ENCODE results near the gene COIL. TPM values are rescaled to one million over a fixed set of nuclear protein-coding genes. Genes with fewer than 3 reads are reported as not detected.
"Not testable (repeated sequence)": the region's sequence is repeated elsewhere in the genome, so short reads cannot be mapped to it uniquely, and the experiment has no call there.

Gene COIL
- polyA plus RNA-seq (ENCODE audit: insufficient read length in 4 of 4), result 10 to 100 TPM; 28.1 to 34.4 (median 31.2) TPM

DNA sequence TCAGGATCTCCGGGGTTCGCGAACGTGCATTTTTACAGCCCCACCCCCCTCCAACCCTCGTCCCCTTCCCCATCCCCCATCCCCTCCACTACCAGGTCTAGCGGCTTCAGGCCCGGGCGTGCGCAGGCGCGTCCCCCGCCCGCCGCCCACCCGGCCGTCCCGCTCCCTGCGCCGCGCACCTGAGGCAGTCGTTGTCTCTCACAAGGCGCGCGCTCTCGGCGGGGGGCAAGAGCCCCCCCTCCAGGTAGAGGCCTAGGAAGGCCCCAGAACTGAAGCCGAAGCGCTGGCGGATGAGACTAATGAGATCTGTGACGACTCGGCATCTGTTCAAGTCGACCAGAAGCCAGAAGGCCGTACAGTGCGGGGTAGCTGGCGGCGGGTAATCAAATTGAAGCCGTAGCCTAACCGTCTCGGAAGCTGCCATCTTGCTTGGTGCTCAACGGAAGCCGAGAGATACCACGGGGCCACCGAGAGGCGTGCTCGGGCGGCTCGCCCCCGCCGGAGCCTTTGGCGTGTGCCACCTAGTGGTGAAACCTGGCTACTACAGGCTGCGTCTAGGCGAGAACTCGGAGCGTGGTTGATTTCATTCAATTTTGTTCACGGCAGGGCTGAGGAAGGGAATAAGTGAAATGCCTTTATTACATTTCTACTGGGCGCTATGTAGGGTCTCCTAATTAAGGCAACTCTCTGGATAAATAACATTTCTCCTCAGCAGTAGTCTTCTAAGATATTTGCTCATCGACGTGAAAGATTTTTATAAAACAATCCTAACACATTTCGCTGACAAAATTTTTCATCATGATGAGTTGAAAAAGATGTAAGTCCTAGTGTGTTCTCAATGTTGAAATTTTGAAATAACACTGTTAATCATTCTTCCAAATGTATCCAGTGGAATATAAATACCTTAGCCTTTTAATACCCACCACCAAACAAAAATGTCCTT, at the start of gene COIL:
TSS of gene COIL (minus strand) at position 455 of the 943 bp plus-strand sequence. CDS start at position 424, 31 bp downstream.
- peak; percentile 84 to 89 (median 84) for DNase-seq (ENCODE audit: low read depth in 4 of 4, low spot score in 2 of 4)

DNA sequence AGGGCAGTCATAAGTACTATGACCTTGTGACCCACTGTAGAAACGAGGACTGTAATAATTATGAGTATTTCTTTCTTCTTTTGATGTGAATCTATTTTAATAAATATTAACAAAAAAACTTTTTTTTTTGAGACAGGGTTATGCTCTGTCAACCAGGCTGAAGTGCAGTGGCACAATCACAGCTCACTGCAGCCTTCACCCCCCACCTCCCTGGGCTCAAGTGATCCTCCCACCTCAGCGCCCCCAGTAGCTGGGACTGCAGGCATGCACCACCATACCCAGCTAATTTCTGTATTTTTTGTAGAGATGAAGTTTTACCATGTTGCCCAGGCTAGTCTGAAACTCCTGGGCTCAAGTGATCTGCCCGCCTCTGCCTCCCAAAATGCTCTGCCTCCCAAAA, 49.6 kb upstream of the COIL start:
- no peak for DNase-seq (ENCODE audit: low read depth in 4 of 4, low spot score in 2 of 4)

DNA sequence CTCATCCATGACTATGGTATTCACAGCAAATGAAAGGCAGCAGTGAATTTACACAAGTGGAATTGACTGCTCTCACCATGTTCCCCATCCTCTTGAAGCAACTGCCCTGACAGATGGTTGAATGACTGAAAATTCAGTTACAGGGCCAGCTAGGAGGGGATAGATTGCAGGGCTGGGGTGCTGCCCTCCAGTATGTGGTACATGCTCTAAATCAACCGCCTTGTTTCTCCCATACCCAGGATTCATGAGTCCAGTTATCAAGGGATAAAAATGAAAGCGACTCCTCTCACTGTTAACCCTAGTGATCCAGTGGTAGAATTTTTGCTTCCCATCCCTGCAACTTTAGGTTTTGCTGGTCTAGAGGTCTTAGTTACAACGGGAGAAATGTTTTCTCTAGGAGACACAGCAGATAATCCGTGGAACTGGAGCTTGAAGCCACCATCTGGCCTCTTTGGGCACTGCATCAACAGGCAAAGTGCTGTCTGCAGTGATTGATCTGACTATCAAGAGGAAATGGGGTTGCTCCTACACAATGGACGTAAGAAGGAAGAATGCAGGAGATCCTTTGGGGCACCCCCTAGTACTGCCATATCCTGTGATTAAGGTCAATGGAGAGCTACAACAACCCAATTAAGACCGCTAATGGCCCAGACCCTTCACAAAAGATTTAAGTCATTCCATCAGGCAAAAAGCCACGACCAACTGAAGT, 49.0 kb upstream of the COIL start:
- DNase-seq (ENCODE audit: low read depth in 4 of 4, low spot score in 2 of 4), result no peak

DNA sequence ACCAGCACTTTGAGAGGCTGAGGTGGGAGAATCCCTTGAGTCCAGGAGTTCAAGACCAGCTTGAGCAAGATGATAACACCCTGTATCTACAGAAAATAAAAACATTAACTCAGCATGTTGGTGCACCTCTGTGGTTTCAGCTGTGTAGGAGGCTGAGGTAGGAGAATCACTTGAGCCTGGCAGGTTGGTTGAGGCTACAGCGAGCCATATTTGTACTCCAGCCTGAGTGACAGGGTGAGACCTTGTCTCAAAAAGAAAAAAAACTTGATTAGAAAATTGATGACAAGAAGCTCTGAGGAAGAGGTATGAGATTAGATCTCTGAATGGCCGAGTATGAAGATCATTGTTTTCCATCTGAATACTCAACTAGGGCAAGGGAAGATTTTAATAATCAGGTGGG, 48.1 kb upstream of the COIL start:
- DNase-seq (ENCODE audit: low read depth in 4 of 4, low spot score in 2 of 4), result no peak

GRCh38 chr17:57006040-57006439, 45.2 kb upstream of the COIL start:
- DNase-seq (ENCODE audit: low read depth in 4 of 4, low spot score in 2 of 4), result no peak

- no peak for DNase-seq (ENCODE audit: low read depth in 4 of 4, low spot score in 2 of 4)
These were observed 44.2 kb upstream of the COIL start for GRCh38 chr17:57004944-57005579.

- DNase-seq (ENCODE audit: low read depth in 4 of 4, low spot score in 2 of 4), result no peak
These were observed 42.1 kb upstream of the COIL start for GRCh38 chr17:57002904-57003303.

- DNase-seq (ENCODE audit: low read depth in 4 of 4, low spot score in 2 of 4), result no peak
These were observed 40.7 kb upstream of the COIL start for GRCh38 chr17:57001541-57001940.

GRCh38 chr17:56997313-56997712, 36.5 kb upstream of the COIL start:
- no peak for DNase-seq (ENCODE audit: low read depth in 4 of 4, low spot score in 2 of 4)

GRCh38 chr17:56995766-56996165, 34.9 kb upstream of the COIL start:
- no peak for DNase-seq (ENCODE audit: low read depth in 4 of 4, low spot score in 2 of 4)

GRCh38 chr17:56994009-56994792, 33.4 kb upstream of the COIL start:
- no peak for DNase-seq (ENCODE audit: low read depth in 4 of 4, low spot score in 2 of 4)

- DNase-seq (ENCODE audit: low read depth in 4 of 4, low spot score in 2 of 4), result no peak
These were observed 31.5 kb upstream of the COIL start for GRCh38 chr17:56992364-56992763.

DNA sequence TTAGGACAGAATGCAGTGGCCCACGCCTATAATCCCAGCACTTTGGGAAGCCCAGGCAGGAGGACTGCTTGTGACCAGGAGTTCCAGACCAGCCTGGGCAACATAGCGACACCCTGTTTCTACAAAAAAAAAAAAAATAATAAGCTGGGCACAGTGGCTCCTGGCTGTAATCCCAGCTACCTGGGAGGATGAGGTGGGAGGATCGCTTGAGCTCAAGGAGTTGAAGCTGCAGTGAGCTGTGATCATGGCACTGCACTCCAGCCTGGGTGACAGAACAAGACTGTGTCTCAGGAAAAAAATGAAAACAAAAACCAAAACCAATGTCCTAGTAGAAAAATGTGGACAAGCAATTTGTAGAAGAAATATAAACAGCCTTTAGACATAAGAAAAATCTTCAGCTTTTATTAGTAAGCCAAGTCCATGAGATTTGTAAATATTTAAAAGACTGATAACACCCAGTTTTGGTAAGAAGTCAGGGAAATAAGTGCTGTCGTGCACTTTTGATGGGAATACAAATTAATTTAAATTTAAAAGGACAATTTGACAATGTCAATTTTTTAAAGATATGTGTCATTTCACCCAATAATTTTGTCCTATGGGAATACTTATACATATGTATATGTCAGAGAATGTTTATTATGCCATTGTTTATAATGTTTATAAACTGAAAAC, 28.2 kb upstream of the COIL start:
- DNase-seq (ENCODE audit: low read depth in 4 of 4, low spot score in 2 of 4), result no peak

- DNase-seq (ENCODE audit: low read depth in 4 of 4, low spot score in 2 of 4), result no peak
These were observed 26.5 kb upstream of the COIL start for GRCh38 chr17:56987283-56987834.

GRCh38 chr17:56985371-56986162, 24.7 kb upstream of the COIL start:
- DNase-seq (ENCODE audit: low read depth in 4 of 4, low spot score in 2 of 4), result no peak

DNA sequence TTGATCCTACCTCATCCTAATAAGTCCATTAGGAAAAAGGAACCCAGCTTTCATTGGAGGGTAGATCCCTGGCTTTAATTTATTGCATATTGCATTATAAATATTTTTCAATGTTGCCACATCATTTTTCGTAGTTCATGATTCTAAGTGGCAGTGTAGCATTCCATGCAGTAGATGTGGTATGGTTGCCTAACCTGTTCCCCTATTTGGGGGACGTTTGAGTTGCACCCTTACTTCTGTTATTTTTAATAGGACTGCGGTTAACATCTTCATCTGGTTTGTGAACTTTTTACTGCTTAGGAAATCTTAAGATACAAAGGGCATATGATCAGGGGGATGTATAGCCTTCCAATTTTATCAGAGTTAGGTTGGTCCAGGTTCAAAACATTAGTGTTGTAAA, 22.5 kb upstream of the COIL start:
- DNase-seq (ENCODE audit: low read depth in 4 of 4, low spot score in 2 of 4), result no peak

GRCh38 chr17:56982312-56982711, 21.5 kb upstream of the COIL start:
- DNase-seq (ENCODE audit: low read depth in 4 of 4, low spot score in 2 of 4), result no peak

GRCh38 chr17:56980526-56980925, 19.7 kb upstream of the COIL start:
- not testable (repeated sequence) for DNase-seq (ENCODE audit: low read depth in 4 of 4, low spot score in 2 of 4)

- DNase-seq (ENCODE audit: low read depth in 4 of 4, low spot score in 2 of 4), result no peak
These were observed 18.2 kb upstream of the COIL start for GRCh38 chr17:56979091-56979480.
